GM10248 (cell line): Measurements from ENCODE around the gene CHPF2.

Experiments
- CTCF ChIA-PET: fragments of 300-600 bp; sonication (Branson Sonifier 250); formaldehyde crosslinking; extraction: SDS; loops from one replicate; lab custom pipeline; 2021; ENCODE audit warnings: antibody characterized with exemption; lab: Yijun Ruan, JAX
- POLR2A ChIA-PET: fragments of 350-650 bp; sonication (Branson Sonifier 250); formaldehyde crosslinking; extraction: SDS; loops from one replicate; lab custom pipeline; 2020; ENCODE audit warnings: antibody characterized with exemption; lab: Yijun Ruan, JAX
- DNase-seq: peaks from one replicate; pipeline ENCODE4 v3.0.0; 2012; ENCODE audit errors: extremely low spot score
- TF ChIP-seq, protein P1 (sequence below): IDR thresholded peaks from 2 replicates; pipeline ENCODE4 v1.5.1; 2012; ENCODE audit warnings: mild to moderate bottlenecking, low read depth; ENCODE audit errors: extremely low read depth, missing control alignments, control extremely low read depth

CHPF2 gene

DNA sequence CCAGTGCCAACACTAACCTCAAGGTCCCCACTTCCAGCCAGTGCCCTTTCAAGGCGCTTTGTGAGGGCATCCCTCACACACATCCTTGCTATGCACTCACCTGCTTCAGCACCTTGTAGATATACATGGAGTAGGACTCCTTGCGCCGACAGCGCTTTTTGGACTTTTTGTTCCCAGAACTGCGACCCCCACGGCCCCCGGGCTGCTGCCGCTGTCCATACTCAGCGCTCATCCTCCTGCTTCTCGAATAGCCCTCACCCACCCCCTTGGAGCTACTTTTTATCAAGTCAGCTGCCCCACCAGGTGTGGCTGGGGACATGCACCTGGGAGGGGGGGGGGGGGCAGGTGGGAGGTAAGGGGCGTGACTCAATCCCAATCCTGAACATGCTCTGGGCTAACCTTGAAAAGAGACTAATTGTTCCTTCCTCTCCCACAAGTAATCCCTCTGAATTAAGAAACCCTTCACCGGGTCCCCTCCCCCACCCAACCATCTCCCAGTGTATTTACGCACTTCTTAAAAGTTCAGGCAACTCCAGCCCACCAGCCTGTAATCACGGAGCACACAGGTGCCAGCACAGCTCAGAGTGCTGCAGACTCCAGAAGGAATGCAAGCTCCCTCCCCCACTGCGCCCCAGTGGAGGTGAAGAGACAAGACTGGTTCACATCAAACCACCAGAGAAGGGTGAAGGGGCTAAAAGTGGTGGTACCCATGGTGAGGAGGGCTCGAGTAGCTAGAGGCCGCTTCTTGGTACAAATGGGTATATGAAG lies 22.0 kb upstream of the CHPF2 start, which contains the start of gene H2BK1:
Gene H2BK1 (minus strand): TSS at position 402 of the 768 bp plus-strand sequence. CDS start 170 bp downstream, at position 232.
- ChIA-PET CTCF (interaction anchor here (1.3 to 1.9 kb wide), 2 partner anchors 34 to 42 kb away, joined by 4 read pairs; no protein-coding TSS in a partner anchor), POLR2A (no interaction called here)

DNA sequence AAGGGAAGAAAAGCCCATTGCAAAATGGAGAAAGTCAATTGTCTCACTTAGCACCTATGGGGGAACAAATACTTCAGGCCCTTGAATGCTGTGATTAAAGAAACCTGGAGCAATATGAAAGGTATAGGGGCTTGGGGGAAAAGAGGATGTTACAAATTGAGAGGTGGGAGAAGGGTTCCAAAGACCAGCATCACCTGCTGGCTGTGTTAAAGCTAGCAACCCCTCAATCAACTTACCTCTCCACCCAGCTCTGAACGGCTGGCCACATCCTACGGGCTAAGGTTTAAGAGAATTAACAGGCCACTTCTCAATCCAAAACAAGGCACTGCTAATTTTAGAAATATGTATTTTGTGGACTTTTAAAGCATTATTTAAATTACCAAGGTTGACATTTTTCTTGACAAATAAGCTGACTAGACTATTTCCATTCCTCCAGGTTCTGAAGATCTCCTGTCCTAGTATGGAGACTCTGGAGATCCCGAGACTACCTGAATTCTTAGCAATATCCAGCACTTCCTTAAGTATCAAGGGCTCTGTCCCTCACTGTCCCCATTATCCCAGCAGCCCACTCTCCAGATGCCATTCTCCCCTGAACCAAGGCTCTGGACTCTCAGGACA lies 21.0 kb upstream of the CHPF2 start:
- ChIA-PET CTCF (interaction anchor here (1.3 to 1.9 kb wide), 2 partner anchors 33 to 43 kb away, joined by 4 read pairs; no protein-coding TSS in a partner anchor), POLR2A (no interaction called here)
- DNase-seq: no peak
- TF ChIP-seq, protein P1, sequence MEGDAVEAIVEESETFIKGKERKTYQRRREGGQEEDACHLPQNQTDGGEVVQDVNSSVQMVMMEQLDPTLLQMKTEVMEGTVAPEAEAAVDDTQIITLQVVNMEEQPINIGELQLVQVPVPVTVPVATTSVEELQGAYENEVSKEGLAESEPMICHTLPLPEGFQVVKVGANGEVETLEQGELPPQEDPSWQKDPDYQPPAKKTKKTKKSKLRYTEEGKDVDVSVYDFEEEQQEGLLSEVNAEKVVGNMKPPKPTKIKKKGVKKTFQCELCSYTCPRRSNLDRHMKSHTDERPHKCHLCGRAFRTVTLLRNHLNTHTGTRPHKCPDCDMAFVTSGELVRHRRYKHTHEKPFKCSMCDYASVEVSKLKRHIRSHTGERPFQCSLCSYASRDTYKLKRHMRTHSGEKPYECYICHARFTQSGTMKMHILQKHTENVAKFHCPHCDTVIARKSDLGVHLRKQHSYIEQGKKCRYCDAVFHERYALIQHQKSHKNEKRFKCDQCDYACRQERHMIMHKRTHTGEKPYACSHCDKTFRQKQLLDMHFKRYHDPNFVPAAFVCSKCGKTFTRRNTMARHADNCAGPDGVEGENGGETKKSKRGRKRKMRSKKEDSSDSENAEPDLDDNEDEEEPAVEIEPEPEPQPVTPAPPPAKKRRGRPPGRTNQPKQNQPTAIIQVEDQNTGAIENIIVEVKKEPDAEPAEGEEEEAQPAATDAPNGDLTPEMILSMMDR: no peak

More for the DNA sequence above, 22.0 kb upstream of the CHPF2 start, which contains the start of gene H2BK1:
- no peak for DNase-seq
- TF ChIP-seq, protein P1: no peak

DNA sequence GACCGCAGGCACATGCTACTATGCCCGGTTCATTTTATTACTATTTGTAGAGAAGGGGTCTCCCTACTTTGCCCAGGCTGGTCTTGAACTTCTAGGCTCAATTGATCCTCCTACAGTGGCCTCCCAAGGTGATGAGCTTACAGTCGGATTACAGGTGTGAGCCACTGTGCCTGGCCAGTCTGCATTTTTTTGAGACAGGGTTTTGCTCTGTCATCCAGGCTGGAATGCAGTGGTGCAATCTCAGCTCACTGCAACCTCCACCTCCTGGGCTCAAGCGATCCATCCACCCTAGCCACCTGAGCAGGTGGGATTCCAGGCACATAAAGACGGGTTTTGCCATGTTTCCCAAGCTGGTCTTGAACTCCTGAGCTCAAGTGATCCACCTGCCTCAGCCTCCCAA lies 19.7 kb upstream of the CHPF2 start:
- TF ChIP-seq, protein P1: no peak
- DNase-seq: no peak
- CTCF ChIA-PET: interaction anchor here (1.0 kb wide), 1 partner anchor 29 kb away, joined by 3 read pairs; no protein-coding TSS in a partner anchor
- POLR2A ChIA-PET: no interaction called here

DNA sequence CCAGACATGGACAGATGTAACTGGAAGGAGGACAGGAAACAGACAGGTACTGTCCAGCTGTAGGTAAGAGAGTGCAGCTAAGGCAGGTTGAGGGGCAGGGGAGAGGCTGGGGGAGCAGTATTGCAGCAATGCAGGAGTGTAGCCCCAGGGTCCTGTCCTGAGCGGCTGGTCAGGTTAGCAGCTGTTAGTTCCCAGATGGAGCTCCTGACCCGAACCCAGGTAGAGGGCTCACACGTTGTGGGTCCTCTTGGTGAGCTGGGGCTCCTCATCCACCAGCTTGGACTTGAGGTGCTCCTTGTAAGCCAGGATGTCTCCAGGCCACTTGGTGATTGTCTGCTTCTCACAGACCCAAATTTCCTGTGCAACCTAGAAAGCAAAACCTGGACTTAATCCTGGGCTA lies 18.5 kb upstream of the CHPF2 start:
- CTCF ChIA-PET: interaction anchor here (0.7 to 1.8 kb wide), 6 partner anchors 9 to 149 kb away, joined by 3 to 6 read pairs (median 4); no protein-coding TSS in a partner anchor
- TF ChIP-seq, protein P1: no peak
- DNase-seq: no peak
- POLR2A ChIA-PET: interaction anchor here (1.6 kb wide), 1 partner anchor 13 kb away, joined by 5 read pairs; the partner anchor contains the start of gene ABCF2

DNA sequence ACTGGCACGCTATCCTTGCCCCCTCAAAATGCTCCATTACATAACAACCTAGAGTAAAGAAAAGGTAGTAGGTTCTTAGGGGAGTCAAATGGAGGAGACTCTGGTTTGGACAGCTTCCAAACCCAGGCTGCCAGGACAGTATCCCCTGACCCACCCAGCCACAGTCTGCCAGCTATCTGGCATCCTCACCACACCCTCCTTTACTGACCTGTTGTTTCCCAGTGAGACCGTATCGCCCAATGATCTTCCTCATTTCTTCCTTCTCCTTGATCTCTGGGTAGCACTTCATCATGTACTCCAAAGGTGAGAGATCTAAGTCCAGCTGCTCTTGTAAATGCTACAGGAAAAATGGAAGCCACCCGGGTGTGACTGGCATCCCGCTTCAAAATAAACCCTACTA lies 16.9 kb upstream of the CHPF2 start:
- DNase-seq: no peak
- ChIA-PET POLR2A (no interaction called here), CTCF (interaction anchor here (0.9 to 1.2 kb wide), 2 partner anchors 9 to 56 kb away, joined by 3 read pairs; no protein-coding TSS in a partner anchor)
- TF ChIP-seq, protein P1: no peak

DNA sequence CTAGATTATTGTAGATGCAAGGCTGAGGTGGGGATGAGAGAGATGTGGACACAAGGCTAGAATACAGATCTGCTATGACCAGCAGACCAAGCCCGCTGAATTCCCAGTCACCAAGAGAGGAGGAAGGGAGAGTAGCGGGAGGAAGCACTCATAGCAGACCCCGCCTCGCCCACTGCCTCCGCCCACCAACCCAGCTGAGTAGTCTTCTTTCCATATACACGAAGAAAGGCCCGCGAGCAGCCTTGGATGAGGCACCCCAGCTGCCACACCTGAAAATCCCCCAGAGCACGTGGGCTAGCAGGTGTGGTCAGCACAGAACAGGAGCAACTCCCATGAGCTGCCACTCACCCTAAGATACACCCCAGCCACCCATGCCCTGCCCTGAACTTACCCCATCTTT lies 14.1 kb upstream of the CHPF2 start:
- ChIA-PET POLR2A (no interaction called here), CTCF (interaction anchor here (0.9 to 4.8 kb wide), 4 partner anchors 9 to 209 kb away, joined by 3 to 28 read pairs (median 4); partner anchors contain the start of gene ABCF2)
- DNase-seq: no peak
- TF ChIP-seq, protein P1: no peak
